HUES6 (cell line): Measurements from ENCODE around the gene WDR90.

Experiments used
- H3K27ac ChIP-seq: 2 replicates; pipeline ENCODE4 v1.7.0; 2013; ENCODE audit warnings: low read depth, mild to moderate bottlenecking, low read length, inconsistent platforms
- H3K27me3 ChIP-seq: 2 replicates; pipeline ENCODE4 v1.6.1; 2013; ENCODE audit warnings: low read length; ENCODE audit not compliant: control insufficient read depth, insufficient read depth
- H3K36me3 ChIP-seq: 2 replicates; pipeline ENCODE4 v1.6.1; 2013; ENCODE audit warnings: low read length; ENCODE audit not compliant: control insufficient read depth, insufficient read depth
- H3K4me1 ChIP-seq: 2 replicates; pipeline ENCODE4 v1.6.1; 2013; ENCODE audit warnings: low read length; ENCODE audit not compliant: control insufficient read depth, insufficient read depth
- H3K4me3 ChIP-seq: 2 replicates; pipeline ENCODE4 v1.5.1; 2013; ENCODE audit warnings: low read depth, low read length
- H3K9ac ChIP-seq: one replicate; pipeline ENCODE4 v1.6.1; 2013; ENCODE audit warnings: mild to moderate bottlenecking, low read length
- H3K9me3 ChIP-seq: 2 replicates; pipeline ENCODE4 v1.6.1; 2013; ENCODE audit warnings: low read depth, low read length; ENCODE audit not compliant: control insufficient read depth, insufficient read depth

The WDR90 gene

DNA sequence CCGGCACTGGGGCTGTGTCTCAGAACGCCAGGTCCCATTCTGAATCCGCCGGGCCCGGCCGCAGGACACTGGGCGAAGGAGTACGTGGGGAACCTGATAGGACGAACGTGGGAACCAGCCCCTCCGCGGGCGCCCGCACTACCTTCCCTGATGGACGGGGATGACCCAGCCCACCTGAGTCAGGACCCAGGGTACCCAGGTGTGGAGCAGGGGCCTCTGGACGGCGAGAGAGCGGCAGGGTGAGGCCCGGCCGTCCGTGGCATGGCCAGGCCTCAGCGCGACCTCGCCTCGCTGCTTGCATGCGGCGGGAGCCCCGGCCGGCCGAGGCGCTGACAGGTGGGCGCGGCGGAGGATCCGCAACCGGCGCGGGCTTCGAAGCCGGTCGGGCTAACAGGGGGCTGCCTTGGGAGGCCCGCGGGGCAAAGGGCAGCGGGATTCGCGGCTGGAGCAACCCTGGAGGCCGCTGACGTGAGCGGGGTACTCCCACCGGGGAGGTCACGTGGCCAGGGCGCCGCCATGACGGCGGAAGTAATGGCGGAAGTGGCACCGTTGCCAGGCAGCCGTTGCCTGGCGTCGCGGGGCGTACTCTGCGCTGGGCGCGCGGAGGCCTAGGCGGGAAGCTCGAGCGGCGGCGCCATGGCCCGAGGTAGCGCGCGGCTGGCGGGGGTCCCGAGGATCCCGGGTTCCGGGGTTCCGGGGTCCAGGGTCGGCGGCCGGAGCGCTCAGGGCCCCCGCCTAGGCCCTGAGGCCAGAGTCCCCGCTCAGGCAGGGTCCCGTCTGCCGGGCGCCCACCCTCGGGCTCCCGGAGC, at the start of gene WDR90:
WDR90 (plus strand) TSS at position 585 of the 809 bp plus-strand sequence; CDS start at position 637, 52 bp downstream.
- H3K4me3 ChIP-seq: peak within 1 kb of the TSS; percentile 76
- no peaks in the 10 kb centered on the region for H3K9me3 ChIP-seq
- peaks cover 17% of the 10 kb centered on the region for H3K36me3 ChIP-seq
- peak within 1 kb of the TSS; percentile 66; the same call in 1 of the 2 replicates for H3K27ac ChIP-seq
- peaks cover 12% of the 10 kb centered on the region; the same call in 1 of the 2 replicates for H3K4me1 ChIP-seq
- no peaks in the 10 kb centered on the region for H3K27me3 ChIP-seq
- peak within 1 kb of the TSS; percentile 76 for H3K9ac ChIP-seq

DNA sequence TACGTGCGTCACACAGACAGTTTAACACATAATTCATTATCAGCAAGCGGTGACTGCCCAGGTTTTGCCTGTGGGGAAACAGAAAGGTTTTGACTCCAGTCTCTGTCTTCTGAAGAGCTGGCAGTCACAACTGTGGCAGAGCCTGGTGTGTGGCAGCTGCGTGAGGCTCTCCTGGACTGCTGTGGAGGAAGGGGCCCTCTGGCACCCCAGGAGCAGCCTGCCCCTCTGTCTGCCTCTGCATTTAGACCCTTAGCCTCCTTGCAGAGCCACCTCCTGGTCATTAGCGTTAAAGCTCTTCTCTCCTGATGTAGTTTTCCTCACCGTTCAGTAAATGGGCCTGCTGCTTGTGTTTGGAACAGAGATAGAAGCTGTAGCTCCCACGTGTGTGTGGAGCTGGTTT, 48.4 kb upstream of the WDR90 start:
- peaks cover 19% of the 10 kb centered on the region for H3K9me3 ChIP-seq
- no peak overlapping the region for H3K4me3 ChIP-seq
- H3K4me1 ChIP-seq: no peaks in the 10 kb centered on the region
- peaks cover 3% of the 10 kb centered on the region; the same call in 1 of the 2 replicates for H3K36me3 ChIP-seq
- H3K27ac ChIP-seq: no peak overlapping the region
- no peak overlapping the region for H3K9ac ChIP-seq
- no peaks in the 10 kb centered on the region for H3K27me3 ChIP-seq

DNA sequence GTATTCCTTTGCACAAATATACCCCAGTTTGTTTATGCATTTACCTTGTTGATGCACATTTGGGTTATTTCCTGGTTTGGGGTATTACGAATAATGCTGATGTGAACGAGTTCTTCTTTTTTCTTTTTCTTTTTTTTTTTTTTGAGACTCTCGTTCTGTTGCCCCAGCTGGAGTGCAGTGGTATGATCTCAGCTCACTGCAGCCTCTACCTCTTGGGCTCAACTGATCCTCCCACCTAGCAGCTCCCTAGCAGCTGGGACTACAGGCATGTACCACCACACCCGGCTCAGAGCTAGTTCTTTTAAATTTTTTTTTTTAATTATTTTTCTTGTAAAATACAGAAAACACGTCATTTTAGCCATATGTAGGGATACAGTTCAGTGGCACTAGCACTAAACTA, 45.2 kb upstream of the WDR90 start:
- peaks cover 20% of the 10 kb centered on the region for H3K9me3 ChIP-seq
- H3K4me1 ChIP-seq: 0 out of 2 replicates have a peak, but pooled peaks cover 4% of the 10 kb centered on the region

DNA sequence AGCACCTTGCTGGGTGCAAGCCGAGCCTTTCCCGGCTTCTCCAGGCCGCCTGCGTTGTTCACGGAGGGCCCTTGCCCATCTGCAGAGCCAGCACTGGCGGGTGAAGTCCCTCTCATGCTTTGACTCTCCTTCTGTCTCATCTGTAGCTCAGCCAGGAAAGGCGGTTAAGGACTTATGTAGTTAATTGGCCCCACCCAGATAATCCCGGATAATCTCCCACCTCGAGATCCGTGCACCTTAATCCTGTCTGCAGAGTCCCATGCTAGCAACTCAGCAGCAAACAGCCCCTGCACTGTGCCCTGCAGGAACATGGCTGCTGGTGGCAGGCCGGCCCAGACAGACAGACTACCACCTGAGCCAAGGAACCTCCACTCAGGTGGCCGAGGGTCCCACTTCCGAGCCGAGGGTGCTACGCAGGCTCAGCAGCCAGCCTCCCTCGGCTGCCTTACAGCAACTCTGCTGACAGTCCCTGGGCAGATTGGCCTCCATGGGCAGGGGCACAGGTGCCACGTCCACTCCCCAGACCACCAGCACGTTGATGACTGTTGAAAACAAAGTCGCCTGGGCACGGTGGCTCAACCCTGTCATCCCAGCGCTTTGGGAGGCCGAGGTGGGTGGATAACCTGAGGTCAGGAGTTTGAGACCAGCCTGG, 42.4 kb upstream of the WDR90 start:
- no peaks in the 10 kb centered on the region for H3K27me3 ChIP-seq
- no peaks in the 10 kb centered on the region; the same call in 1 of the 2 replicates for H3K36me3 ChIP-seq
- H3K9me3 ChIP-seq: peaks cover 16% of the 10 kb centered on the region
- 0 out of 2 replicates have a peak, but pooled peaks cover 4% of the 10 kb centered on the region for H3K4me1 ChIP-seq
- no peak overlapping the region for H3K4me3 ChIP-seq
- H3K9ac ChIP-seq: no peak overlapping the region
- H3K27ac ChIP-seq: no peak overlapping the region

More for the DNA sequence above, 45.2 kb upstream of the WDR90 start:
- H3K9ac ChIP-seq: no peak overlapping the region
- H3K27ac ChIP-seq: no peak overlapping the region
- peaks cover 3% of the 10 kb centered on the region; the same call in 1 of the 2 replicates for H3K36me3 ChIP-seq
- H3K27me3 ChIP-seq: no peaks in the 10 kb centered on the region
- H3K4me3 ChIP-seq: no peak overlapping the region

DNA sequence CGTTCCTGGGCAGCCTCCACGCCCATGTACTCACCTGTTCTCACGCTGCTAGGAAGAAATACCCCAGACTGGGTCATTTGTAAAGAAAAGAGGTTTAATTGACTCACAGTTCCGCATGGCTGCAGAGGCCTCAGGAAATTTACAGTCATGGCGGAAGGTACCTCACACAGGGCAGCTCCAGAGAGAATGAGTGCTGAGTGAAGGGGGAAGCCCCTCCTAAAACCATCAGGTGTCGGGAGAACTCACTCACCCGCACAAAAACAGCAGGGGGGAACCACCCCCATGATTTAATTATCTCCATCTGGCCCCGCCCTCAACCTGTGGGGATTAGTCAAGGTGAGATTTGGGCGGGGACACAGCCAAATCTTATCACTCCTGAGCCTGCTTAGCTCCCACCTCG, 41.1 kb upstream of the WDR90 start:
- no peaks in the 10 kb centered on the region; the same call in 1 of the 2 replicates for H3K36me3 ChIP-seq
- no peak overlapping the region for H3K4me3 ChIP-seq
- H3K27me3 ChIP-seq: no peaks in the 10 kb centered on the region
- H3K9me3 ChIP-seq: peaks cover 16% of the 10 kb centered on the region
- no peak overlapping the region for H3K27ac ChIP-seq
- H3K4me1 ChIP-seq: 0 out of 2 replicates have a peak, but pooled peaks cover 4% of the 10 kb centered on the region
- no peak overlapping the region for H3K9ac ChIP-seq

DNA sequence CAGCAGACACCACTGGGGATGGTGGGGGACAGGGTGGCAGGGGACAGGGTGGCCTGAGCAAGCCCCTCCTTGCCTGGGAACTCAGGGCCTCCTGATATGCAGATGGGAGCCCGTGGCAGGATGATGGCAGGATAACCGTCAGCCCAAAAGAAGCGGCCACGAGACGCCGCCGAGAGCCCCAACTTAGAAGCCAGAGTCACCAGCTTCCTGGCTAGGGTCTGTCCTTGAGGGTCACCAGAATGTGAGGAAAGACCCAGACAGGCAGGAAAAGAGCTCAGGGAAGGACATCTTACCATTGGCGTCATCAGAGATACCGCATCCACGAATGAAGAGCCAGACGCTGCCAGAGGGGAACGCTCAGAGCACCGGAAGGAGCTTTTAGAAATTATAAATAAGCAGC, 39.8 kb upstream of the WDR90 start:
- Histone ChIP-seq H3K9me3 (peaks cover 16% of the 10 kb centered on the region), H3K36me3 (peaks cover 4% of the 10 kb centered on the region; the same call in 1 of the 2 replicates), H3K27me3 (no peaks in the 10 kb centered on the region), H3K9ac (no peak overlapping the region), H3K27ac (no peak overlapping the region), H3K4me3 (no peak overlapping the region), H3K4me1 (0 out of 2 replicates have a peak, but pooled peaks cover 4% of the 10 kb centered on the region)

DNA sequence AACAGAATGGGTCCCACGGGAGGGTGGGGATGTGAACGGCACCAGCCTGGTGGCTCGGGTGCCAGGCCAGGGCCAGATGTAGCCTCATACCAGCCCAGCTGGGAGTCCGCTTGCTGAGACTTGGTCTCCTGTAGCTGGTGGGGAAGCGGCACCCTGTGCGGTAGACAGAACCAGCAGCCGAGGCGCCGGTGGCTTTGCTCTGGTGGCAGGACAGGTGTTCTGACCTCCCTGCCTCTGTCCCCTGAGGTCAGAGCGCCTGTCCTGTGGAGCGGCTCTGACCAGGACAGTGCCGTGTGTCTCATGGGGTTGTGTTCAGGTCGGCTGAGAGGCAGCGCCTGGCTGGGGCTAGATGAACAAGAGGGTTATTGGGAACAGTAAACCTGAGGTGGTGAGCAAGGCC, 39.2 kb upstream of the WDR90 start:
- no peak overlapping the region for H3K4me3 ChIP-seq
- no peak overlapping the region for H3K9ac ChIP-seq
- peaks cover 6% of the 10 kb centered on the region; the same call in 1 of the 2 replicates for H3K36me3 ChIP-seq
- H3K27ac ChIP-seq: no peak overlapping the region
- H3K9me3 ChIP-seq: peaks cover 10% of the 10 kb centered on the region
- no peaks in the 10 kb centered on the region for H3K27me3 ChIP-seq
- H3K4me1 ChIP-seq: 0 out of 2 replicates have a peak, but pooled peaks cover 4% of the 10 kb centered on the region

DNA sequence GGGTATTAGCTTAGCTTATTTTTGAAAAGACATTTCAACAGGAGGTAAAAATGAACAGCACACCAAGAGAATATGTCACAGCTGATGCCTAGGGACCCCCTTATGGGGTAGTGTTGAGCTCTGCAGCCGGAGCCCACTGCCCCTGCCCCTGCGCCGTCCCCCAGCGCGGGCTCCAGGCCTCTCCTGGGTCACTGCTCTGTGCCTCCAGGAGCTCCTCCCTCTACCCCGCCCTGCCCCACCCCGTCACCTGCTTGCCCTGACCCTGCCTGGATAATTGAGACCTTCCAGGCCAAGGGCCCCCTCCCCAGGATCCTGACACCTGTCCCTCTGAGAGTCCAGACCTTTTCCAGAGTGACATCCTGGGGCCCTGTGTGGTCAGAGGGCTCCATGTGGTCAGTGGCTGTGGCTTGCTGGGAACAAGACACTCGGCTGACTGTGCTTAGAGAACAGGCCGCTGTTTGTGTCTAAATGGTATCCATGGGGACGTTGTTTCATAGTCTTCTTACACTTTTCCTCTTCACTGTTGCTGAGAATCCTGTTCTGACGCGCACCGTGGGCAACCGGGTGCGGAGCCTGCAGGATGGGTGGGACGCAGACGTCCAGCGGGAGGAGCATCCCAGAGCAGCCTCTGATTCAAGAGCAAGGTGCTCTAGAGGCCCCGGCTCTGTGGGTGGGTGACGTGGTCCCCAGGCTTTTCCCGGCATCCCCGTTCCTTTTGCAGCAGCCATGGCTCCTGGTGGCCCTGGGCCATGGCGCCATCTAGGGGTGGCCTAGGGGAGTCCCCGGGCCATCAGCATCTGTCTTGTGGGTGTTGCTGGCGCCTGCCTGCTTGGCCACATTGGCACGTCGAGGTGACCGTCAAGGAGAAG, 38.4 kb upstream of the WDR90 start:
- H3K4me1 ChIP-seq: 0 out of 2 replicates have a peak, but pooled peaks cover 4% of the 10 kb centered on the region
- 0 out of 2 replicates have a peak, but pooled peaks cover 2% of the 10 kb centered on the region for H3K9me3 ChIP-seq
- no peak overlapping the region for H3K4me3 ChIP-seq
- H3K36me3 ChIP-seq: peaks cover 6% of the 10 kb centered on the region; the same call in 1 of the 2 replicates
- H3K27ac ChIP-seq: no peak overlapping the region
- H3K9ac ChIP-seq: no peak overlapping the region
- no peaks in the 10 kb centered on the region for H3K27me3 ChIP-seq

DNA sequence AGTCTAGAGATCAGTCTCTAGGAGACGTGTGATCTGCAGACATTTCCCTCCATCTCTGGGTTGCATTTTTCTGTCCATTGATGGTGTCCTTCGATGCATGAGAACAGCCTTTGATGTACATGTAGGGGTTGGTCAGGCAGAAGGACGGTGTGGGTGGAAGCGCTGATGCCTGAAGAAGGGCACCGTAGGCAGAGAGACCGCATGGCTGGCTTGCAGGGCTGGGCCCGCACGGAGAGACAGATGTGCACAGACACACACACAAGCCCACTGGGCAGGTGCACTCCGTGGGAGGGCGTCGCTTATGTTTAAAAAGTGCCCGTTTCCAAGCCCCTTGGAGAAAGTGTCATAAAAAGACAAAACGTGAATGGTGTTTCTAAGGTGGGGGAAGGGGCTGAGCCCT, 34.0 kb upstream of the WDR90 start:
- Histone ChIP-seq H3K4me1 (no peaks in the 10 kb centered on the region), H3K9ac (no peak overlapping the region), H3K27me3 (no peaks in the 10 kb centered on the region), H3K36me3 (peaks cover 6% of the 10 kb centered on the region; the same call in 1 of the 2 replicates), H3K4me3 (no peak overlapping the region), H3K27ac (no peak overlapping the region), H3K9me3 (no peaks in the 10 kb centered on the region)

DNA sequence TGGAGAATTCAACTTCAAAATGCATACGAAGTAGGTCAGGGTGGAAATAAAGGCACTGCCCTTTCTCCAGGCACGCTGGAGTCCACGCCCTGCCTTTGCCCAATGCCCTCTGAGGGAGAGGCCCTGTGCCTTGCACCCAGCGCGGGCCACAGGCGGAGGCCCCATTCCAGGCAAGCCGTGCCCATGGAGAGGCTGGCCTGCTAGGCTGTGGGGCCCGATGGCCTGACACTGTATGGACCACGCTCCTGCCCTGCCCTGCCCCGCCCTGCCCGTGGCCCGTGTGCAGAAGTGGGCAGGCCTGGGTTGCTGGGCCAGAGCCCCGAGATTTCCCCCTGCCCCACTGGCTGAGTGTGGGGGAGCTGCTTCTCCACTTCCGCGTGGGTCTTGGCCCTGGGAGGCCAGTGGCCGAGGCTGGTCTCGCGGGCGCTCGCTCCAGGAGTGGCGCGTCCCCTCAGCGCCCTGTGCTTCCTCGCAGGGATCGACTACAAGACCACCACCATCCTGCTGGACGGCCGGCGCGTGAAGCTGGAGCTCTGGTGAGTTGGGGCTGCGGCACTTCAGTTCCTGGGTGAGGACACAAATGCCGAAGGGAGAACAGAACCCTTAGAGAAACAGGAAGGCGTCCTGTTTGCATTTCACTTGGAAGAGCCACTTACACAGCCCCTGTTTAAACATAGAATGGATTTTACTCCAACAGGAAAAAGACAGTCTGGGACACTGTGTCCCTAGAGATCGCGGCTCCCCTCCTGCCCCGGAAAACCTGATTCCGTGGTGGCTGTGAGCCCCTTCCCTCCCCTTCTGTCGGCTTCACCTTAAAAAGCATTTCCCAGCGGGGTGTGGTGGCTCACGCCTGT, 32.2 kb upstream of the WDR90 start:
- H3K9ac ChIP-seq: no peak overlapping the region
- H3K36me3 ChIP-seq: peaks cover 6% of the 10 kb centered on the region; the same call in 1 of the 2 replicates
- H3K27me3 ChIP-seq: no peaks in the 10 kb centered on the region
- H3K27ac ChIP-seq: no peak overlapping the region
- H3K4me1 ChIP-seq: peaks cover 8% of the 10 kb centered on the region
- H3K9me3 ChIP-seq: no peaks in the 10 kb centered on the region
- no peak overlapping the region for H3K4me3 ChIP-seq
